ENCODE results near the gene PRF1. TPM values are rescaled to one million over a fixed set of nuclear protein-coding genes. Genes with fewer than 3 reads are reported as not detected.

PRF1 gene
- total and polyA plus RNA-seq, 2 of the 13 experiments (the other 11 are each of a cell fraction or from before 2014, with no cell fraction given): 1.00 to 1.4 TPM

- TF ChIP-seq ZNF318 (CRISPR knock-in tag; IDR thresholded peaks at IDR 0.05): no peak
- TF ChIP-seq SRSF4 (IDR thresholded peaks at IDR 0.05; ENCODE audit: low read depth, low read length, poor library complexity, severe bottlenecking): no peak
- TF ChIP-seq ZFP62 (CRISPR knock-in tag; IDR thresholded peaks at IDR 0.05): no peak
- no peak for TF ChIP-seq ZNF563 (CRISPR knock-in tag; IDR thresholded peaks at IDR 0.05)
- TF ChIP-seq ZNF770 (CRISPR knock-in tag; IDR thresholded peaks at IDR 0.05): no peak
- no peak for TF ChIP-seq ZNF382 (CRISPR knock-in tag; IDR thresholded peaks at IDR 0.05; ENCODE audit: borderline replicate concordance)
- TF ChIP-seq ZNF280D (CRISPR knock-in tag; IDR thresholded peaks at IDR 0.05): no peak
- no peak for TF ChIP-seq REXO4 (CRISPR knock-in tag; IDR thresholded peaks at IDR 0.05; ENCODE audit: borderline replicate concordance)
- TF ChIP-seq CENPBD1 (CRISPR knock-in tag; IDR thresholded peaks at IDR 0.05; ENCODE audit: borderline replicate concordance, low read depth): no peak
- TF ChIP-seq ZSCAN29 (CRISPR knock-in tag; conservative IDR thresholded peaks at IDR 0.05): no peak
- TF ChIP-seq YY1 (IDR thresholded peaks at IDR 0.05; ENCODE audit: insufficient read depth, insufficient replicate concordance, low read depth, low read length): peak; percentile 34
- TF ChIP-seq ZIK1 (CRISPR knock-in tag; IDR thresholded peaks at IDR 0.05; ENCODE audit: borderline replicate concordance, low read depth): no peak
- TF ChIP-seq ATF7-NPFF (CRISPR knock-in tag; IDR thresholded peaks at IDR 0.05; ENCODE audit: low read depth): no peak
- no peak for TF ChIP-seq SIN3A (IDR thresholded peaks at IDR 0.05; ENCODE audit: borderline replicate concordance, low read depth, low read length)
Measured at GRCh38 chr10:70596110-70596798, 6.3 kb downstream of the PRF1 start (continued).
